NCI-H1092 (cell line): ENCODE measurements around the gene GVQW3.
A peak's percentile ranks its signal among the peaks of the same experiment; 100 is the strongest.

Experiments used
- DNase-seq: peaks from one replicate; lab custom pipeline; 2025; lab: John Stamatoyannopoulos, UW

Gene GVQW3

GRCh38 chr11:76445121-76446084 lies 64.3 kb downstream of the GVQW3 start:
- DNase-seq: peak; percentile 49

GRCh38 chr11:76448506-76448905 lies 67.4 kb downstream of the GVQW3 start:
- DNase-seq: no peak

DNA sequence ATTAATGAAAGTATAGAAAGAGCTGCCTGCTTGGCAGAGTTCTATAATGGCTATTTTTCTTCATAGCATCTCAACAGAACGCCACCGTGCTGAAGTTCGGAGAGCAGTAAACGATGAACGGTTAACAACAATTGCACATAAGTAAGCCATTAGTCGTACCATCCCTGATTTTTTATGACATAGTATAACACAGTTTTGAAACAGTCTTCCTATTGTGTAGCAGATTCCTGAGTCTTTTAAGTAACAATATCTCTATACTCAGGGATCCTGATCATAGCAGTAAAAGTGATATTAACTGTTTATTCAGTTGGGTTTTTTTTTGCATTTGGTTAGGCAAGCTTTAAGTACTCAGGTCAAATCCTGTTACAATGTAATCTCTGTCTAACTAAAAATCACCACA lies 72.1 kb downstream of the GVQW3 start:
- no peak for DNase-seq

DNA sequence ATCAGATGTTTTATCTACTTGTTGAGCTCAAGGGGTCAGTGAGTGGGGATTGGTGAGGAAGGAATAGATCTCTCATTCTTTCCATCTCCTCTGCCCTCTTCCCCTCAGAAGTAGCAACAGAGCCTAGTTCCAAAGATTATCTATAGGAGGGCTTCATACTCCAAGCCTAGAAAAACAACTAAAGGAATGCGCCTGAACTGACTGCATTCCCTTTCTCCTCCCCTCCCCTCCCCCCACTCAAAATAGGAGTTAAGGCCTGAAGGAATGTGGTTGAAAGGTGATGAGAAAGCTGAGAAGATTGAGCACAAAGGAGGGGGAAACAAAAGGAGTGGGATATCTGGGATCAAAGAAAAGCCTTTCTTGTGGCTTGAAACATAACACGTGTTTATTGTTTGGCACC lies 74.2 kb downstream of the GVQW3 start:
- DNase-seq: no peak

DNA sequence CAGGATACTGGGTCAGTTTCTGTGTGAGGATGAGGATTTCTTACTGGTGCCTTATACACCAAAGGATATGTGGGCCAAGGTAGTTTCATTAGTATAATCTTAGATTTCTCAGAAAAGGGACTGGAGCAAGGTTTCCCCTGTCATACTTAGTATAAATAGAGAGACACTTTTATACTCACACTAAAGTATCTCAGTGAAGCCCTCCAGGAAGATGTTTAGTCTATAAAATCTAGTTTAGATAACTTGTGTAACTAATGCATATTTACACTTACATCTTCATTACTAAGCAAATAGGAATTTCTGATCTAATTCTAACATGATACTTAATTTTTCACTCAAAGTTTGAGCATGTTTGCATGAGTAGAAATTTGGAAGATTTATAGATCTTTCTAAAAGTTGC lies 74.8 kb downstream of the GVQW3 start:
- DNase-seq: no peak

DNA sequence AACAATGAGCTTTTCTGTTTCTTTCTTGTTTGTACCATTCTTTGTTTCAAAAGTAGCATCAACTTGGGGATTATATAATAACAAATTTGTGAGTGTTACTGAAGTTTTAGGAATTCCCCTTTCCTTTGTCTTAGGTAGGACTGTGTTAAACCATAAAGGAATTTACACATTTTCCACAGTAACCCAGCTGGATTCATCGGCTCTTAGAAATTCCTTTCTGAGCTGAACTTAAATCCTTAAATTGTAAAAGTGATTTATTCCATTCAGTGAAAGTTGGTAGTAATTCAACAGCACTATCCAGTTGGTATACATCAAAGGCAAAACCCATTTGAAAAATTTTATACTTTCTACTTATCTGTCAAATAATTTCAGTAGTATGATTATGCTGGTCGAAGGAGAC lies 75.4 kb downstream of the GVQW3 start:
- no peak for DNase-seq
